HG03039 (cell line): Measurements from ENCODE around the gene ARID1B.

Source experiments
- ATAC-seq: cut with Tn5 transposase; IDR thresholded peaks from one replicate; pipeline ENCODE4 v1.9.1; 2021; ENCODE audit warnings: mild to moderate bottlenecking, moderate library complexity; ENCODE audit not compliant: unreplicated experiment

ARID1B gene

GRCh38 chr6:156954191-156954590 lies 177.0 kb downstream of the ARID1B start:
- ATAC-seq = no peak

- ATAC-seq = no peak
Observed at GRCh38 chr6:156954816-156955215, 177.6 kb downstream of the ARID1B start.

- no peak for ATAC-seq
Observed at GRCh38 chr6:156955494-156956183, 178.5 kb downstream of the ARID1B start.

- no peak for ATAC-seq
Observed at GRCh38 chr6:156956286-156956685, 179.1 kb downstream of the ARID1B start.

- peak; percentile 62 for ATAC-seq
Observed at GRCh38 chr6:156957931-156958547, 180.9 kb downstream of the ARID1B start.

GRCh38 chr6:156960525-156960924 lies 183.3 kb downstream of the ARID1B start:
- ATAC-seq = no peak

- no peak for ATAC-seq
Observed at GRCh38 chr6:156961282-156961892, 184.2 kb downstream of the ARID1B start.

GRCh38 chr6:156963712-156964700 lies 186.8 kb downstream of the ARID1B start:
- no peak for ATAC-seq

- no peak for ATAC-seq
Observed at GRCh38 chr6:156967852-156968251, 190.7 kb downstream of the ARID1B start.

GRCh38 chr6:156969233-156969632 lies 192.1 kb downstream of the ARID1B start:
- no peak for ATAC-seq

GRCh38 chr6:156970595-156971112 lies 193.5 kb downstream of the ARID1B start:
- ATAC-seq = no peak

- no peak for ATAC-seq
Observed at GRCh38 chr6:156971153-156971885, 194.1 kb downstream of the ARID1B start.

- no peak for ATAC-seq
Observed at GRCh38 chr6:156972145-156972544, 195.0 kb downstream of the ARID1B start.

GRCh38 chr6:156974830-156975261 lies 197.7 kb downstream of the ARID1B start:
- no peak for ATAC-seq

- ATAC-seq = no peak
Observed at GRCh38 chr6:156975414-156975813, 198.2 kb downstream of the ARID1B start.

- no peak for ATAC-seq
Observed at GRCh38 chr6:156976216-156977127, 199.3 kb downstream of the ARID1B start.

GRCh38 chr6:156977527-156978291 lies 200.5 kb downstream of the ARID1B start:
- ATAC-seq = no peak

GRCh38 chr6:156978948-156979347 lies 201.8 kb downstream of the ARID1B start:
- peak; percentile 55 for ATAC-seq
